Measurements from ENCODE around the gene TREM2.

Gene TREM2

DNA sequence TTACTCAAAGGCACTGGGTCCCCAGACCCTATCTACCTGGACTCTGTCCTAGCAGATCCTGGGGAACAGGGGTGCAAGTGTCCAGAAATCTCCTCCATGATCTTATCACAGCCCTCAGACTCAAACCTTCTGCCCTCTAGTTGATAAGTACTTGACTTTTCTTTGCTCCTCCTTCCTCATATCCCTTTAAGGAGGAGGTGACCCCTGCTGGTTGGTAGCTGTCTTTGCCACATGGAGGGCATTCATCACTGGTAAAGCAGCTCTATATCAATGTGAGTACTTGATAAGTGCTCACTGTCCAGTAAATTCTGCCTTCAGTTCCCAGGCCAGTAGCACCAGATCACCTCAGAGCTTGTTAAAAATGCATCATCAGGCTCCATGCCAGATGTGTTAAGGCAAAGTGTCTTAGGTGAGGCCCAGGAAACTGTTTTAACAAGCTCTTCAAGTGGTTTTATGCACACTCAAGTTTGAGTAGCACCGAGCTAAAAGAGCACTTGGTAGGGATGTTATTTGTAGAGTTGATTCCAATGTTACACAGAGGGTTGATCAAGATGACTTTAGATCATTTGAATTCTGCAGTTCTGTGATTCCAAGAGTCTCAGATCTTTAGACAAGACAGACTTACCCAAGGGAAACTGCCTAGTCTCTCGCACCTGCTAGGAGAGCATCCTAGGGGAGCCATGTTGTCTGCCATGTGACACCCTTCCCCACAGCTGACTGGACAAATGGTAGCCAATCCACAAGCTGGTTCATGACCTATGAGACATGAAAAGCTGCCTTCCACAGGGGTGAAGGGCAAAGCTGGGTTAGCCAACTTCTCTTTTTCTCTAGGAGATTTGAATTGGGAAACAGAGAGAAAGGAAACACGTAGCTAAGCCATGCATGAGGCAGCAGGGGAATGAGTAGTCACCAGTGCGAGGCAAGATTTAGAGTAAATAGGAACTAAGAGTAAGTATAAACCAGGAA, 19.4 kb upstream of the TREM2 start:
- no peak for DNase-seq

- DNase-seq, result no peak
These were observed 18.6 kb upstream of the TREM2 start for GRCh38 chr6:41181566-41181965.

GRCh38 chr6:41179163-41179562, 16.2 kb upstream of the TREM2 start:
- DNase-seq, result no peak

DNA sequence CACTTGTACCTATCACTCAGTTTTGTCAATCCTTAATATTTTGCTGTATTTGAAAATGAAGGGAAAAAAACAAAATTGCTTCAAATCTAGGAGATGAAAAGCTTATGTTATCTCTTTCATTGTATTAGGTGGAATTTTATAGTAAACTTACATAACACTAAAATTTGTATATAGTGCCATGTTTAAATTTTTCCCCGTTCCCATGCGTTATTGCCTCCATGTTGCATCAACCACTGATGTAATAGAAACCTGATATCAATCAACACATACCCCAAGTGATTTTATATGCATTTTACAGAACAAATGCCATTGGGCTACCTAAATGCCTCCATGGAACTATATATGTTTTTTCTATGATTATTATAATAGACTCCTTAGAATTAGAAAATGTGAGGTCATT, 14.8 kb upstream of the TREM2 start:
- DNase-seq, result no peak

DNA sequence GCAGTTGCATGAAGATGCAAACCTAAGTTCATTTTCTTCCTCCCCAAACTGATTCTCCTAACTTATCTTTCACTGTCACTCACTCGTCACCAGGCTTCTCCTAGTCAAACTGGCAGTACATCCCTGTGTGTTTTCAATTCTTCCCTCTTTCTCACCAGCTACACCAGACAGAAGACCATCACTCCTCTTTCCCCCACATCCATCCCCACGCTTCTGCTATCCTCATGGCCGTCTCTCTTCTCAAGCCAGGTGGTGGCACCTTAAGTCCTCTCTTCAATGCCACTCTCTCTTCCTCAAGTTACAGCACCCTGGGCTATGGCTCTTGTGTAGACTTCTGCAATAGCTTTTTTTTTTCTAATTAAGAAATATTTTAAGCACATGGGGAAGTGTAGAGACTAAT, 14.4 kb upstream of the TREM2 start:
- DNase-seq, result no peak

GRCh38 chr6:41176189-41176588, 13.3 kb upstream of the TREM2 start:
- DNase-seq, result no peak

DNA sequence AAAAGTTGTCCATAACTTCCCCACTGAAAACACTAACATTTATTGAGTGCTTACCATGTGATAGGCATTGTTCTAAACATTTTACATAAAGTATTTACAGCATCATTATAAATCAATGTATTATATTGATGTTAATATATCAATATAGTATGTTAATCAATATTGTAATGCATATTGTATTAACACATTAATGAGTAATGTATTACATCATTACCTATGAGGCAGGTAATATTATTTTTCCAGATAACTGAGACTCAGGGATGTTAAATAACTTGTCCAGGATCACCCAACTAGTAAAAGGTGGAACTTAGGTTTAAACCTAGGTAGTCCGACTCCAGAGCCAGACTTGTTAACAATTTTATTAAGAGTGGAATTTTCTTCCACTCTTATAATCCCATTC, 12.2 kb upstream of the TREM2 start:
- no peak for DNase-seq

DNA sequence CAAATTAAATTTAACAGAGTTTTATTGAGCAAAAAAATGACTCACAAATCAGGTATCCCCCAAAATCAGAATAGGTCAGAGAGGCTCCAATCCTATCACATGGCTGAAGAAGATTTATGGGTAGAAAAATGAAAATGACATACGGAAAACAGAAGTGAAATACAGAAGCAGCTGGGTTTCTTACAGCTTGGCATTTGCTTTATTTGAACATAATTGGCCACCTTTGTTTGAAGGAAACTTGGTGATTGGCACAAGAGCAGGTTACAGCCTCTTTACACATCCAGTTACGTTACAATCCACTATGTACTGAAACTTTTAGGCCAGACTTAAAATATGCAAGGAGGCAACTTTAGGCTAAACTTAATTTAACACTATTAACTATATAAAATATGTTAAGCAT, 11.7 kb upstream of the TREM2 start:
- no peak for DNase-seq

GRCh38 chr6:41171908-41172307, 9.0 kb upstream of the TREM2 start:
- DNase-seq, result no peak

GRCh38 chr6:41170547-41171160, 7.7 kb upstream of the TREM2 start:
- no peak for DNase-seq

DNA sequence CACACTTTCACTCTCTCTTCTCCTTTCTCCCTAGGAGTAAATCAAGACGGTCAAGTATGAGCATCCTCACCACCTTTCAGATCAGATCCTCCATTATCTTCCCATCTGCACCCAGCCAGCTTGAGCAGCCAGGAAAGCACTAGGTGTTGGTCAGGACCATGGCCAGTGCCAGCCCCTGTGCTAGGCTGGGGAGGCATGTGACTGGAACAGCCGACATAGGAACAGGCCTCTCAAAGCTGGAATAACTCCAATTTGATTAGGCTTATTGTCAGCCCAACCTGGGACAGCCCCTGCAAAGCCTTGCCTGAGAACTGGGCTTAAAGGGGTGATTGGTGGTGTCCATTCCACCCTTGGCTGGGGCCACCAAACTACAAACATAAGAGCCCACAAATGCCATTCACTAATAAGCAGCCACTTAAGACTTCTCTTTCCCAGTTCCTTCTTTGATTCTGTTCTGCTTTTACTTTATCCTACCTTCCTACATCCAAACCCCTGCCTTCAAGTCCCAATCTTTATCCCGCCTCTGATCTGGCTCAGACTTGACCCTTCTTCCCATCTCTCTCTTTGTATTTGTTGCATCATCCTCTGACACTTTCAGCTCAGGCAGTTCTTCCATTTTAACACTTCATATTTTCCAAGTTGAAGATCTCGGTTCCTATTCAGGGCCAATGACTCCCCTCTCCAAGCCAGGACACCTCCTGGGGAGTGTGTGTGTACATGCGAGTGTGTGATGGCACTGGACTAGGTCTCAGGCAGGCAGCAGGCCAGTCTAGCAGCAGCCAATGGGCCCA, 4.5 kb upstream of the TREM2 start:
- no peak for DNase-seq

DNA sequence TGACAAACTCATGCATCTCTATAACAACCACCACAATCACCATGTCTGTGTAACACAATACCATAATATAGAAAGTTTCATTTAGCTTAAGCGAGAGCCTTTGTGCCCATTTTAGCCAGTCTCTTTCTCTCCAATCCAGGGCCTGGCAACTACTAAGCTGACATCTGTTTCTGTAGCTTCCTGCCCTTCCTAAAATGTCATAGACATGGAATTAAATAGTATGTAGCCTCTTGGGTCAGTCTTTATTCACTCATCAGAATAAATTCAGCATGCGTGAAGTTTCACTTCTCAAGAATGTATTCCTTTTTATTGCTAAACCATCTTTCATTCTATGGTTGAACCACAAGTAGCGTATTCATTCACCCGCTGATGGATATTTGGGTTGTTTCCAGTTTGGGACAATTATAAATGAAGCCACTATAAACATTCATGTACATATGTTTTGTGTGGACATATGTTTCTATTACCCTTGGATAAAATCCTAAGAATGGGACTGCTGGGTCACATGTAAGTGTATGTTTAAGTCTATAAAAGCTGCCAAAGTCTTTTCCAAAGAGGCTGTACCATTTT, 1.7 kb upstream of the TREM2 start:
- no peak for DNase-seq

DNA sequence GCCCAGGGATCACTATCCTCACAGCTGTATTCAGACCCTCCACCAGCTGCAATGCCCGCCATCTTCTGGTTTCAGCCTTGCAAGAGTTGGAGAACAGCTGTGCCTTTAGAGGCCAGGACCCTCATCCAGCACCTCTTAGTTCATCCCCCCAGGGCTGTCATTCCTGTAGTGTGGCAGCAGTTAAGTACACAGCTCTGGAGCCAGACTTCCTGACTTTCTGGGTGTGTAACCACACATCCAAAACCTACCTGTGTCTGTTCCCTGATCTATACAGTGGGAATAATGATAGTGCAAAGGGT, 452 bp upstream of the TREM2 start:
- DNase-seq, result no peak

DNA sequence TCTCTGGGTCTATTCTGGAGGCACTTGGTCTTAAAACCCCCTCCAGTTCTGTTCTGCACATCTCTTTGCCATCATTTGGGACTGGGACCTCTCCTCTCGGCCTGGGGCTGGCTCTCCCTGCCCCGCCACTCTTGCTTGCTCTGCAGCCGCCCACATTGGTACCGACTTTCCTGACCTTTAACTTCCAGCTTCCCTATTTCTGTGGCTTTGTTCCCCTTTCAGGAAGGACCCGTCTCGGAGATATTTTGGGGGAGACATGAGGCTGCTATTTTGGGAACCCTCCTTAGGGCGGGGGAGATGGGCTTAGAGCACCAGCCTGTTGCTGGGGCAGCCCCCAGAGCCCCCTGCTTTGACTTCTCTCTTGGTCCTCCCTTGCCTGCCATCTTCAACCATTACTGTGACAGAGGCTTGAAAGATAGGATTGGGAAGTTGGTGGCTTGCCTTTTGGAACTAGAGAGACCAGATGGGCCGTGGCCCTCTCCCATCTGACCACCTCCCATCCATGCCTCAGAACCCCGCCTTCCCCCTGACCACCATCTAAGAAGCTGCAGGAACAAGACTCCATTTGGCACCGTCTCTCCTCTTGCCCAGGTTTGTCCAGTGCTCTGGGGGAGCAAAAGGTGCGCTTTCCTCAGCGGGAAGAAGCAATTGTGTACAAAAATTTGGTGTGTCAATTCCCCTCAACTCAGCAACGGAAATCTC, 914 bp downstream of the TREM2 start:
- DNase-seq, result no peak

DNA sequence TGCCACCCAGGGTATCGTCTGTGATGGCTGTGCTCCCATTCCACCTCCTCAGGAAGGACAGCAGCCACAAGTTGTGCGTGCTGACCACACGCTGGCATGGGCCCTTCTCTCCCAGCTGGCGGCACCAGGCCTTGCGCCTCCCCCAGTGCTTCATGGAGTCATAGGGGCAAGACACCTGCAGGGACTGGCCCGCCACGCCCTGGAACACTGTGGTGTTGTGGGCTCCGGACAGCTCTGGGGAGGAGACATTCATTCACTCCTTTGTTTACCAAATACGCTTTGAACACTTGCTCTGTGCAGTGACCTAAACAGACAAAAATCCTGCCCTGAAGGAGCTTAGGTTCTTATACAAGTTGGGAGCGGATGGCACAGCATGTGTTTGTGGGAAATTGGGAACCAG, 1.5 kb downstream of the TREM2 start:
- no peak for DNase-seq

GRCh38 chr6:41160933-41161332, 2.0 kb downstream of the TREM2 start:
- DNase-seq, result no peak

- DNase-seq, result no peak
These were observed 3.4 kb downstream of the TREM2 start for GRCh38 chr6:41159415-41160082.

DNA sequence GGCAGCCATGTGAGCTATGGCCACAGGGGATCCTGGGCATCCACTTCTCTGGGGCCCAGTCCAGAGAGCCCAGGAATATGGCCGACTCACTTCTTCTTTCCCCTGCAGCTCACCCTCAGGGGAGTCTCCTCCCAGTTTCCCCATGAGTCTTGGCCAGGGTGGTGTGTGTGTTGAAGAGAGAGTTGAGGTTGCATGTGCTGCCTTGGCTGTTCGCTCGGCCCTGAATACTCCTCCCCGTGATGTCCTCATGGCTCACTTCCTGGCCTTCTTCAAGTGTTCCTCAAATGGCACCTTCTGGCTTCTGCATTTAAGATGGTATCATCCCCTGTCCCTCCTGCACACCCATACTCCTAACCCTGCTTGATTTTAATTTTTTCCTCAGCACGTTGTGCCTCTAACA, 5.6 kb downstream of the TREM2 start:
- no peak for DNase-seq

DNA sequence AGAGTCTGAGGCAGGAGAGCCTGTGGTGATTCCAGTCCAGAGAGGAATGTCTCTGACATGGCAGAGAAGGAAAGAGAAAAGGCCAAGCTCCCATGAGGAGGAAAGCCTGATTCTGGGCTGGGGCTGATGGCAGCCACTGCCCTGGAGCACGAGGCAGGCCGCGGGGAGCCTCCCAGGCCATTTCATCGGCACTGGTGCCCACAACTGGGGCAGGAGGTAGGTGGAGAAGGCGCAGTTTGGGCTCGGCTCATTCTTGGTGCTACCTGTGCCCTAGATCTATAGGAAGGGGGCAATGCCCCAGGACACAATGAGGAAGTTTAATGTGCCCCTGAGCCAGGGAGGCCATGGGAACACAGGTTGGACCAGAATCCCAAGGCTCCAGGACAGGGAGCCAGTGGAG, 6.1 kb downstream of the TREM2 start:
- no peak for DNase-seq

- no peak for DNase-seq
These were observed 6.9 kb downstream of the TREM2 start for GRCh38 chr6:41156001-41156400.

- DNase-seq, result no peak
These were observed 7.6 kb downstream of the TREM2 start for GRCh38 chr6:41155132-41155805.

Data from right hindlimb (tissue), 1 donor.